Measurements from ENCODE around the gene PSMG3. TPM values are rescaled to one million over a fixed set of nuclear protein-coding genes. Genes with fewer than 3 reads are reported as not detected.

PSMG3 gene
- total RNA-seq, 1 donor from 2014 or later: 26.1 TPM

DNA sequence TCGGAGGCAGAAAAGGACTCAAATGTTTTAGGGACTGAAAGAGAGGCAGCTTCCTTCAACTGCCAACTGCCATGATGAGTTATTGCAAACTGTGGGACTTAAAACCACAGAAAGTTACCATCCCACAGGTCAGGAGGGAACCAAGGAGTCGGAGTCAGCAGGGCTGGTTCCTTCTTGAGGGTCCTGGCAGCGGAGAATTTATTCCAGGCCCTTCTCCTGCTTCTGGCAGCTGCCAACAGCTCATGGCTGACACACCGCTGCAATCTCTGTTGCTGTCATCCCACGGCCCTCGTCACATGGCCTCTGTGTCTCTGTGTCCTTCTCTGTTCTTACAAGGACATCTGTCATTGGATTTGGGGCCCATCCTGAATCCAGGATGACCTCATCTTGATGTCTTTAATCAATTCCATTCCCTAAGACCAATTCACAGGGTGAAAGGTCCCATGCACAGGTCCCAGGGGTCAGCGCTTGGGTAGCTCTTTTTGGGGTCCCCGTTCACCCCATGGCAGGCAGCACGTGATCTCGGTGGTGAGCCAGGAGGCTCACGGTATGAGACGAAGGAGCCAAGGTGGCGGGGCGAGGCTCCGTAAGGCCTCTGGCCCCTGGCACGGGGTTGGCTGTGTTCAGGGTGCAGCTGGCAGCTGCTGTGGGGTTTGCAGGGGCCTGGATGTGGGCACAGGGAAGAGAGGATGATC, 27.4 kb upstream of the PSMG3 start:
- DNase-seq (ENCODE audit: low spot score in 2 of 2): no peak

GRCh38 chr7:1596181-1597043, 26.6 kb upstream of the PSMG3 start:
- no peak for DNase-seq (ENCODE audit: low spot score in 2 of 2)
- no peak for FAIRE-seq

More for the DNA sequence above, 27.4 kb upstream of the PSMG3 start:
- no peak for FAIRE-seq

DNA sequence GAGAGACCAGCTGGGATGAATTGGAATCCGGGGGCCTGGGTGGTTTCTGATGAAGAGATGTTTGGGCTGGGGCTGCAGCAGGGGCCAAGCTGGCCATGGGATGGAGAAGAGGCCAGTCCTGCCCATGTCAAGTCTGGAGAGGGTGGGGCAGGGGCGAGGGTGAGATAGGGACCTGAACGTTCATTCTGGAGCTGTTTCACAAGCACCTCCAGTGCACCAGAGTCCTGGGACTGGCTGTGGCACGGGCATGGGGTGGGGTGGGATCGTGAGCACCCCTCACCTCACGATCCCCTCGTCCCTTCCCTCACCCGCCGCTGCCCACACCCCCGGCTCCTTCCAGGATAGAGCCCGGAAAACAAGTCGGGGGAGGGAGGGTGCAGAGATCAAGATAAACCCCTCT, 25.8 kb upstream of the PSMG3 start:
- DNase-seq (ENCODE audit: low spot score in 2 of 2) (no peak), FAIRE-seq (no peak)

- DNase-seq (ENCODE audit: low spot score in 2 of 2) (no peak), FAIRE-seq (no peak)
Measured at GRCh38 chr7:1595027-1595426, 25.2 kb upstream of the PSMG3 start.

- no peak for DNase-seq (ENCODE audit: low spot score in 2 of 2)
- no peak for FAIRE-seq
Measured at GRCh38 chr7:1593904-1594421, 24.1 kb upstream of the PSMG3 start.

GRCh38 chr7:1593091-1593866, 23.4 kb upstream of the PSMG3 start:
- no peak for FAIRE-seq
- no peak for DNase-seq (ENCODE audit: low spot score in 2 of 2)

GRCh38 chr7:1592299-1592871, 22.6 kb upstream of the PSMG3 start:
- FAIRE-seq (no peak), DNase-seq (ENCODE audit: low spot score in 2 of 2) (no peak)

DNA sequence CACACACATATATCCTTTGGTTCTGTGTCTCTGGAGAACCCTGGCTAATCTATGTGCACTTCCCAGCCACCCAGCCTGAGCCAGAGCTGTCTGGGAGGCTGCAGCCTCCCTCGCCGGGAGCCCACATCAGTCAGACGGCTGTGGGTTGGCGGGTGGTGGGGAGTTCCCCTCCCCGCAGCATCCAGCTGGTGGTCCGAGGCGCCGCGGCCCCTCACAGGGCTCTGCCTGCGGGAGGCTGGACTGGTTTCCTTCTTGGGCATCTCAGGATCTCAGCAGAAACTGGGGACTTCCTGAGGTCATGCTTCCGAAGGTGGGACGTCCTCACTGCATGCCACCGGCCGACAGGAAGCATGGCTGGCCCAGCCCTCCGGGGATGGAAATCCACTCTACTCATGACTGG, 22.0 kb upstream of the PSMG3 start:
- no peak for DNase-seq (ENCODE audit: low spot score in 2 of 2)
- FAIRE-seq: no peak

DNA sequence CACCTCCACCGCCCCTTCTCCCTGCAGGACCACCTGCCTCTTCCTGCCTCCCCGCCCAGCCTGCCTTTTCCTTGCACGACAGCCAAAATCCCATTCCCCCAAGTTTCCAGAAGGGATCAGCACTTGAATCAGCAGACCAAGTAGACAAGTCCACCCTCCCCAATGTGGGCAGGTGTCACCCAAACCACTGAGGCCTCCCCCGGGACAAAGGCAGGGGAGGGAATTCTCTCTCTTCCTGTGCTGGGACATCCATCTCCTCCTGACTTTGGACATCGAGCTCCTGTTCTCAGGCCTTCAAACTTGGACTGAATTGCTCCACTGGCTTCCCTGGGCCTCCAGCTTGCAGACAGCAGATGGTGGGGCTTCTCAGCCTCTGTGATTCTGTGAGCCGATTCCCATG, 21.6 kb upstream of the PSMG3 start:
- FAIRE-seq (no peak), DNase-seq (ENCODE audit: low spot score in 2 of 2) (no peak)

- FAIRE-seq (no peak), DNase-seq (ENCODE audit: low spot score in 2 of 2) (no peak)
Measured at GRCh38 chr7:1590887-1591286, 21.1 kb upstream of the PSMG3 start.

GRCh38 chr7:1590476-1590875, 20.6 kb upstream of the PSMG3 start:
- FAIRE-seq: no peak
- DNase-seq (ENCODE audit: low spot score in 2 of 2): no peak

DNA sequence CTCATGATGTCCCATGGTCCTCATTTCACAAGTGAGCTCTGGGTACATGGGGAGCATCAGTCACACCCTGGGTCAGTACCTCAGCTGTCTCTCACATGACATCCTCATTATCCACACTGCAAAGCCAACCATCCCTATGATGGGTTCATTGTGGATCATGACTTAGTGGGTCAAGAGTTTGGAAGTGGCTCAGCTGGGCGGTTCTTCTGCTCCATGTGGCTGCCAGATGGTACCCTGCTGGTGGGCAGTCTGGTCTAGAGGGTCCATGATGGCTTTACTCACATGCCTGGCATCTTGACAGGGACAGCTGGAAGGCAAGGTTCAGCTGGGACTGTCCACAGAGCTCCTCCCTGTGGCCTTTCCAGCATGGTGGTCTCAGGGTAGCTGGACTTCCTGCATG, 19.1 kb upstream of the PSMG3 start:
- DNase-seq (ENCODE audit: low spot score in 2 of 2) (no peak), FAIRE-seq (no peak)

GRCh38 chr7:1587738-1588137, 17.9 kb upstream of the PSMG3 start:
- no peak for DNase-seq (ENCODE audit: low spot score in 2 of 2)
- FAIRE-seq: no peak

DNA sequence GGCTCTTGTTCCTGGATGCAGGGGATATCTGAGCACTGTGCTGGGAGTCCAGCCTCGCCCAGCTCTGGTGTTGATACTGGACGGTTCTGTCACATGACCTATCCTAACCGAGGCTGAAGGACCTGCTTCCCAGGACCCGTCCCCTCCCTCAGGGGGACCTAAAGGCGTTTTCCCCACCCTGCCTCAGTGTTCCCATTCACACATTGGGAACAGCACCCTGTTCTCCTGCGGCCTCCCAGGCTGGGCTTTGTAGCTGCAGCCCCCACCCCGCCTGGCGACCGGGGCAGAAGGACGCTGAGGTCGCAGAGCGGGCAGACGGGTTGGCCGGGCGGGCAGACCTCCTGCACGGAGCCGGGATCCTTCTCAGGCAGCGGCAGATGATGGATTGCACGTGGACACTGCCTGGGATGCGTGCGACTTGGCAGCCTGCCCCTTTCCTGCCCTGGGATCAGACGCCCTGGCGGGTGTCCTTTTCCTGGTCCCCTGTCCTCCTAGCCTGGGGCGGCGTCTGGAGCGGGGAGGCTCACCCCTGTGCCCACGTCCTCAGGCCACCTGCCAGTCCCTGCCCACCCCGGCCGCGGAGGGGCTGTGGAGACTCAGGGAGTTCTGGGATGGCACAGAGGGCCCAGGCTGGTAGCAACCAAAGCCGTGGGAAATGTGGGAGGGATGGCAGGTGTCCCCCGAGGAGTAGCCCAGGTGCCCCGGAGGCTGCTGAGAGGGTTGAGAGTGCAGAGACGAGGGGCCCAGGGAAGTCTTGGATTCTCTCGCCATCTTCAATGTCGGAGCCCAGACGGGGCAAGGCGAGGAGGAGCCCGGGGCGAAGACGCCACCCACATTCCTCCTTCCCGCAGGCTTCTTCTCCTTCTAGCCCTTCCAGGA, 17.2 kb upstream of the PSMG3 start:
- FAIRE-seq (no peak), DNase-seq (ENCODE audit: low spot score in 2 of 2) (no peak)

DNA sequence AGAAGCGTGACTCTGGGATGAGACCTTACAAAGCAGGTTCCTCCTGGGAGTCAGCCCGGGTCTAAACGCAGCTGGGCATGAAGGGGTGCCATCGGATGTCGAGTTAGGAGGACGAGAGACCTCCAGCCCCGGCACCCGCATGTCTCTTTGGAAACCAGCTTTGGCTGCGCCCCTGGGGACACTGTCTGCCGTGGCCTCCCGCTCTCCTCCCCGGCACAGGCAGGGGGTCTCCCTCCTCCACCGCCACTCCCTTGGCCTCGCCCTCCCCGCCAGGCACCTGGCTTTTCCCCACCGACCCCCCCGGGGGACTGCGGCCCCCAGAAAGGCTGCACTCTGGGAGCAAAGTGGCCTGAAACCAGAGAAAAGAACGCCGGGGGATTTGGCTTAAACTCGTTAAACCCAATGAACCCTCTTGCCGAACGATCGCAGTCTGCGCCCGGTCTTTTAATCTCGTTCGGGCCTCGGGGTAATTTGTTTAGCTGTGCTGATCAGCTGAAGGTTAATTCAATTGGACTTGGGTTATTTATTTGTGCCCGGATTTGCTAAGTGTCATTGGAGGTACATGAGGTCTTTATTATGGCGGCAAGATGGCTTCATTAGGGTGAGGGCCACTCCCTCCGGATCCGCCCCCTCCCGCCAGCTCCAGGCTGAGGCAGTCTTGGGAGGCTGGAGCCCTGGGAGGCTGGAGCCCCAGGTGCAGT, 16.4 kb upstream of the PSMG3 start:
- DNase-seq (ENCODE audit: low spot score in 2 of 2): no peak
- FAIRE-seq: no peak

- DNase-seq (ENCODE audit: low spot score in 2 of 2): no peak
- FAIRE-seq: no peak
Measured at GRCh38 chr7:1585142-1585981, 15.5 kb upstream of the PSMG3 start.

- no peak for FAIRE-seq
- no peak for DNase-seq (ENCODE audit: low spot score in 2 of 2)
Measured at GRCh38 chr7:1584700-1585099, 14.9 kb upstream of the PSMG3 start.
